Activated naive CD4-positive, alpha-beta T cell treated with anti-CD3 and anti-CD28 coated beads, Interleukin-2, amount 50 U/mL, for 72 hours (primary cell): ENCODE measurements around the gene CMKLR1. TPM values are rescaled to one million over a fixed set of nuclear protein-coding genes. Genes with fewer than 3 reads are reported as not detected.

ENCODE experiments used
- ATAC-seq, 2 donors: fragments of 150-1000 bp; cut with Tn5 transposase; 2 replicates each; pipeline ENCODE4 v1.10.0; 2021; ENCODE audit warnings: mild to moderate bottlenecking in 2 of 2, moderate library complexity in 2 of 2
- DNase-seq, 2 donors: peaks; one replicate each; pipeline ENCODE4 v3.0.0; 2021 to 2022; ENCODE audit warnings: low spot score in 2 of 2
- H3K27ac Mint-ChIP-seq, 2 donors: one replicate each; pipeline ENCODE4 v1.8.0; 2022; ENCODE audit warnings: mild to moderate bottlenecking in 2 of 2, mixed read lengths in 2 of 2
- H3K36me3 Mint-ChIP-seq, 2 donors: one replicate each; pipeline ENCODE4 v1.8.0; 2022; ENCODE audit warnings: mixed read lengths in 2 of 2
- H3K9me3 Mint-ChIP-seq, 2 donors: one replicate each; pipeline ENCODE4 v1.8.0; 2022; ENCODE audit warnings: mixed read lengths in 2 of 2
- total RNA-seq, 2 donors: library from RNA; stranded (reverse); gene quantifications; one replicate each; pipeline ENCODE4 v1.2.3, GENCODE V29; 2022

The CMKLR1 gene
- total RNA-seq, 2 donors from 2014 or later, result not detected

DNA sequence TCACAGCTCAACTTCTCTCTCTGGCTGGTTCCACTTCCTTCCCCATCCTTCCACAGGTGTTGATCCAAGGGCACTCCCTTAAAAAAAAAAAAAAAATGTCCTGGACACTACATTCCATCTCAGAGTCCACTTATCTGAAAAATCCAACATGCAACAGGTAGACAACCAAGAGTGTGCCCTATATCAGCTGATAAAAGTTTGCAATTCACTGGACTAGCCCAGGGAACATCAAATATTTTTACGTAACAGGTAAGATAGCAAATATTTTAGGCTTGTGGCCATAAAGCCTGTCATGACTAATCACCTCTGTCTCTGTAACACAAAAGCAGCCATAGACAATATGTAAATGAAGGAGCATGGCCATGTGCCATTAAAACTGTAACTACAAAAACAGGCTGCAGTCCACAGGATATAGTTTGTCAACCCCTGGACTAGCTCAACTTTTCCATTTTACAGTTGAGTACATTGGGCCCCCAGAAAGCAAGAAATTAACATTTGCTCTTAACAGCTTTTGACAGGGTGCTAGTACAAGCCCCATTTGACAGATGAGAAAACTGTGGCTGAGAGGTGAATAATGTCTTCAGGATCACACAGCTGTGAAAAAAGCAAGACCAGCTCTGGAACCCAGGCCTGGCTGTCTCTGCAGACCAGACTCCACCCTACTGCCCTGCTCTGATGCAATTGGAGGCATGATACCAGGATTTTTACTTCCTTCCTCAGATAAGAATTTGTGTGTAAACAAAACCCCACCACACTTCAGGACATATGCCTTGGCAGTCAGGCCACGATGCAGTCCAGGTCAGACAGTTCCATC lies 68.9 kb downstream of the CMKLR1 start:
- peaks cover 0 to 5% of the 10 kb centered on the region in 2 donors for H3K9me3 Mint-ChIP-seq
- no peak for ATAC-seq

GRCh38 chr12:108269224-108269623 lies 69.9 kb downstream of the CMKLR1 start:
- ATAC-seq (no peak), DNase-seq (no peak)
- Mint-ChIP-seq H3K36me3 (no peaks in the 10 kb centered on the region), H3K27ac (no peak overlapping the region), H3K9me3 (peaks cover 0 to 10% of the 10 kb centered on the region in 2 donors)

More for the DNA sequence above, 68.9 kb downstream of the CMKLR1 start:
- no peak for DNase-seq
- H3K36me3 Mint-ChIP-seq, result no peaks in the 10 kb centered on the region
- H3K27ac Mint-ChIP-seq, result no peak overlapping the region

DNA sequence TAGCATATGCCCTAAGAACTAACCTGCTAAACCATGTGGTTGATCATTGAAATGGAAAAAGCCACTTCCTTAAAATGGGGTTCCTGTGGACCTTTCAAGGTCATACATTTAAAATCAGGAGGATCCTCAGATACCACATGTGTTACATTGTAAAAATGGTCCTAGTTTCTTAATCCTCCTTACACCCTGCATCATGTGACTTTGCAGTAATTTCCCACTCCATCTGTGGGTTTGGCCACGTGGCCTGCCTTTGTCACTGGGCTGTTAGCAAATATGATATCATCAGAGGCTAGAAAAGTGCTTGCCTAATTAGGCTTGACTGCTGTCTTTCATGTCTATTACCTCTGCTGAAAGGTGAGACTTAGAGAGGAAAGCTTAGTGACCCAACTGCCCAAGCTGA lies 70.7 kb downstream of the CMKLR1 start:
- H3K27ac Mint-ChIP-seq, result no peak overlapping the region
- no peak for DNase-seq
- H3K9me3 Mint-ChIP-seq, result peaks cover 0 to 12% of the 10 kb centered on the region in 2 donors
- no peaks in the 10 kb centered on the region for H3K36me3 Mint-ChIP-seq
- ATAC-seq, result no peak

GRCh38 chr12:108267450-108267849 lies 71.7 kb downstream of the CMKLR1 start:
- H3K9me3 Mint-ChIP-seq, result peaks cover 0 to 18% of the 10 kb centered on the region in 2 donors
- DNase-seq, result no peak
- no peak overlapping the region for H3K27ac Mint-ChIP-seq
- no peak for ATAC-seq
- no peaks in the 10 kb centered on the region for H3K36me3 Mint-ChIP-seq

DNA sequence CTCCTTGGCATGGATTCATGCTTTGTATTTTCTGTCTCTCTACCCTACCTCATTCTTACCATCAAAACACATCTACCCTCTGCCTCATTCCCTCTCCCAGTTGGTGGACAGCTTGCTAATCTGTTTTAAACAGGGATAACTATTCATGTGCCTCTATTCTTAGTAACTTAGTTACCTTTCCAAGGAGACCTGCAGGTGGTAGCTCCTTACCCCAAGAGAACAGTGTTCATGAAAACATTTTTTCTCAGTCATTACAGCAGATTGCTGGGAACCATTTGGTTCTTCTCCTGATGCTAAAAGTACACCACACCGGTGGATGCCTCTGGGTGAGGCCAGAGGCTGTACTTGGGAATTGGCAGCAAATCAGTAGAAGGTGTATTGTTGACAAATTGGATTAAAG lies 73.0 kb downstream of the CMKLR1 start:
- ATAC-seq, result no peak
- Mint-ChIP-seq H3K36me3 (no peaks in the 10 kb centered on the region), H3K27ac (no peak overlapping the region), H3K9me3 (peaks cover 0 to 20% of the 10 kb centered on the region in 2 donors)
- DNase-seq, result no peak

- Mint-ChIP-seq H3K9me3 (peaks cover 5 to 26% of the 10 kb centered on the region in 2 donors), H3K36me3 (peaks cover 4% of the 10 kb centered on the region in 2 donors), H3K27ac (no peak overlapping the region)
- DNase-seq, result no peak
- ATAC-seq, result no peak
Observed at GRCh38 chr12:108265505-108265904, 73.6 kb downstream of the CMKLR1 start.

DNA sequence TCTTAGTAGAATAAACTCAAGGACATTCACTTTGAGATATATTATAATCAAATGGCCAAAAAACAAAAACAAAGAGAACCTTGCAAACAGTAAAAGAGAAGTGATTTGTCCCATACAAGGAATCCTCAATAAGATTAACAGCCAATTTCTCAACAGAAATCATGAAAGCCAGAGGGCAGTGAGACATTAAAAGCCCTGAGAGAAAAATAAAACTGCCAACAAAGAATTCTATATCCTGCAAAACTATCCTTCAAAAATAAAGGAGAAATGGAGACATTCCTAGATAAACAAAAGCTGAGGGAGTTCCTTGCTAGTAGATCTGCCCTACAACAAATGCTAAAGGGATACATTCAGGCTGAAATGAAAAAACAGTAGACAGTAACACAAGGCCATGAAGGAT lies 78.1 kb downstream of the CMKLR1 start:
- H3K36me3 Mint-ChIP-seq, result peaks cover 6 to 12% of the 10 kb centered on the region in 2 donors
- peaks cover 11 to 33% of the 10 kb centered on the region in 2 donors for H3K9me3 Mint-ChIP-seq
- no peak overlapping the region for H3K27ac Mint-ChIP-seq
- DNase-seq, result no peak
- no peak for ATAC-seq

DNA sequence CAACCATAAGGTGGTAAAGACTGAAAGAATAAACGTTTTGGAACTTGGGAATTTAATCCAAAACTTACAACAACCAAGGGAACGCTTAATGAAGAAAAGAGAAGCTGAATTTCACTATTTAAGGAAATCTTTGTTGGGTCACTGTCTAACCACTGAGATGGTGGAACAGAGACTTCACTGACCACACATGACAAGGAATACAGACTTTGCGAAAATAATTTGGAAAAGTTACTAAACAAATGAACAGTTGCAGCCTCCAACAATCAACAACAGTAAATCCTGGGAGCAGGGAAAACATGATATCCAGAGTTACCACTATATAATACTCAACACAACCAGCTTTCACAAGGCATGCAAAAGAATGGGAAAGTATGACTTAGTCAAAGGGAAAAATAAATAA lies 79.1 kb downstream of the CMKLR1 start:
- ATAC-seq, result no peak
- peaks cover 11 to 31% of the 10 kb centered on the region in 2 donors for H3K9me3 Mint-ChIP-seq
- no peak for DNase-seq
- no peak overlapping the region for H3K27ac Mint-ChIP-seq
- peaks cover 6 to 12% of the 10 kb centered on the region in 2 donors for H3K36me3 Mint-ChIP-seq

GRCh38 chr12:108257610-108258106 lies 81.5 kb downstream of the CMKLR1 start:
- ATAC-seq, result no peak
- no peak for DNase-seq
- Mint-ChIP-seq H3K27ac (no peak overlapping the region), H3K9me3 (peaks cover 11 to 20% of the 10 kb centered on the region in 2 donors), H3K36me3 (peaks cover 6 to 12% of the 10 kb centered on the region in 2 donors)

DNA sequence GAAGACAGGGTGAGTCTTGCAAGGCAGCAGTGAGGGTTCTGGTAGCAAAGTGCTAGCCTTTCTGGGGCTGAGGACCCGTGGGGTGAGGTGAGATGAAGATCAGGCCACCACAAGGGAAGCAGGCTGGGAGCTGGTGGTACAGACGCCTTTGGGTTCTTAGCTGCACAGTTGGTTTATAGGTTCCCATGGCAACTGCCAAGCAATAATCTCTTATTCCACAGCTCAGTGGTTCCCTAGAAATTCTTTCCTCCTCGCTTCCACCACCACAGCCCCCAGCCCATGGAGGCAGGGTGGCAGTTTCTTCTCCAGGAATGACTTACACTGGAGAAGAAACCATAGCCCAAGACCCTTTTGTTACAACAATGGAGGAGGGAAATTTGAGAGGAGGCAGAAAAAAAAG lies 82.1 kb downstream of the CMKLR1 start:
- DNase-seq (no peak), ATAC-seq (no peak)
- Mint-ChIP-seq H3K27ac (no peak overlapping the region), H3K36me3 (peaks cover 6 to 12% of the 10 kb centered on the region in 2 donors), H3K9me3 (peaks cover 11 to 17% of the 10 kb centered on the region in 2 donors)

DNA sequence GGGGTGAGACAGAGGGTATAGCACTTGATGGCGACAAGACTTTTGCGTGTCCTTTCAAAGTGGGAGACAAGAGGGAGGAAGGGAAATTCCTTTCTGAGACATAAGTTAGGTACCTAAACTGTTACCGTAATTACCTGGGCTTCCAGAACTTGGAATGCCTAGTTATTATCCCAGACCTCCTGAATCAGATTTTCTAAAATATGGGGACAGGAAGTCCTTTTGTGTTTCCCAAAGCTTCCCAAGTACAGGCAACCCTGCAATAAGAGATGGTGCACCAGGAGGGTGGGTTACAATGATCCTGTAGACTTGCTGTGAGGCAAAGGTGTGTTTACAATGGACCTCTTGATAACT lies 83.9 kb downstream of the CMKLR1 start:
- Mint-ChIP-seq H3K9me3 (peaks cover 5 to 7% of the 10 kb centered on the region in 2 donors), H3K36me3 (peaks cover 0 to 6% of the 10 kb centered on the region in 2 donors), H3K27ac (no peak overlapping the region)
- no peak for DNase-seq
- ATAC-seq, result no peak

DNA sequence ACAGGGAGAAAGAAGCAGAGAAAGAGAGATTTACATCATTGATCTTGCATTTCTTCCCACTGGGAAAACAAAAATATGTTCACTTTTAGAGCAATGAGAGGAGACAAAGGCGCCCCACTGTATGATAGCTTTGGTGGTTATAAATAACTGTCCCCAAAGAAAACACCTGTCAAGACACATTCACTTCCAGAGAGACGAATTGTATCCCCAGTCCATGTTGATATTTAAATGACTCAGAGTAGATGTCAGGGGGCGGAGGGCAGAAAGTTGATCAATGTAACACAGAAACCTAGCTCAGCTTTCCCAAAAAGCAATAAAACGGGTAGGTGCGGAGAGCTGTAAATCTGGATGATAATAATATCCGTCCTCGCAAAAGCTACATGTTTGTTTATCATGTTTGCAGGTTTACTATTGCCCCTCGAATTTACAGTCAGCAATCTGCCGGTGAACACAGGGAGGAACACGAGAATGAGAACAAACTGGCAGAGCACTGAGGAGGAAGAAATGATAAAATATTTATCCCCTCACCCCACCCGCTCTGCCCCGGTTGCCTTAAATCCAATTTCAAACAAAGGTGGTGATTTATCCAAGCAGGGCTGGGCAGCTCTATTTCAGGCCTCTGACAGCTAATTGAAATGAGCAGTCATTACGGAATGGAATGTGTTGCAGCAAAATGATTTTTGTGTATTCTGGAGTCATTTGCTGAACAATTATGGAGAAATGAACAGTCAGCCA lies 84.4 kb downstream of the CMKLR1 start:
- peaks cover 0 to 6% of the 10 kb centered on the region in 2 donors for H3K36me3 Mint-ChIP-seq
- H3K9me3 Mint-ChIP-seq, result peaks cover 5% of the 10 kb centered on the region in 2 donors
- ATAC-seq, result no peak
- no peak overlapping the region for H3K27ac Mint-ChIP-seq
- no peak for DNase-seq

- no peak for DNase-seq
- no peak overlapping the region for H3K27ac Mint-ChIP-seq
- H3K36me3 Mint-ChIP-seq, result peaks cover 0 to 1% of the 10 kb centered on the region in 2 donors
- H3K9me3 Mint-ChIP-seq, result peaks cover 0 to under 1% of the 10 kb centered on the region in 2 donors
- ATAC-seq, result no peak
Observed at GRCh38 chr12:108254030-108254429, 85.1 kb downstream of the CMKLR1 start.

GRCh38 chr12:108253540-108253939 lies 85.6 kb downstream of the CMKLR1 start:
- H3K27ac Mint-ChIP-seq, result no peak overlapping the region
- H3K36me3 Mint-ChIP-seq, result no peaks in the 10 kb centered on the region
- DNase-seq (no peak), ATAC-seq (no peak)
- no peaks in the 10 kb centered on the region for H3K9me3 Mint-ChIP-seq

GRCh38 chr12:108252523-108252922 lies 86.6 kb downstream of the CMKLR1 start:
- DNase-seq, result no peak
- no peak for ATAC-seq
- H3K9me3 Mint-ChIP-seq, result no peaks in the 10 kb centered on the region
- H3K27ac Mint-ChIP-seq, result no peak overlapping the region
- H3K36me3 Mint-ChIP-seq, result no peaks in the 10 kb centered on the region

- Mint-ChIP-seq H3K36me3 (no peaks in the 10 kb centered on the region), H3K27ac (no peak overlapping the region), H3K9me3 (no peaks in the 10 kb centered on the region)
- DNase-seq, result no peak
- no peak for ATAC-seq
Observed at GRCh38 chr12:108248011-108248410, 91.1 kb downstream of the CMKLR1 start.

GRCh38 chr12:108247130-108247529 lies 92.0 kb downstream of the CMKLR1 start:
- H3K36me3 Mint-ChIP-seq, result no peaks in the 10 kb centered on the region
- ATAC-seq (no peak), DNase-seq (no peak)
- no peak overlapping the region for H3K27ac Mint-ChIP-seq
- H3K9me3 Mint-ChIP-seq, result no peaks in the 10 kb centered on the region
